HEK293 (cell line): ENCODE results near the gene ZNF521.

Experiments used
- BCL11A ChIP-seq: fragments of 450-650 bp; formaldehyde crosslinking; IDR thresholded peaks from 2 replicates; pipeline ENCODE4 v1.5.1; 2016; ENCODE audit warnings: low read depth, missing biosample characterization, missing genetic modification characterization
- EGR2 ChIP-seq: fragments of 450-650 bp; formaldehyde crosslinking; IDR thresholded peaks from 2 replicates; pipeline ENCODE4 v1.5.1; 2016; ENCODE audit warnings: low read depth, missing biosample characterization, missing genetic modification characterization
- FEZF1 ChIP-seq: fragments of 450-650 bp; formaldehyde crosslinking; IDR thresholded peaks from 2 replicates; pipeline ENCODE4 v1.5.1; 2016; ENCODE audit warnings: missing biosample characterization, missing genetic modification characterization
- KLF9 ChIP-seq: fragments of 450-650 bp; formaldehyde crosslinking; IDR thresholded peaks from 2 replicates; pipeline ENCODE4 v1.5.1; 2016; ENCODE audit warnings: missing biosample characterization, missing genetic modification characterization, low read depth
- REPIN1 ChIP-seq: fragments of 450-650 bp; formaldehyde crosslinking; IDR thresholded peaks from 2 replicates; pipeline ENCODE4 v1.5.1; 2017; ENCODE audit warnings: missing biosample characterization, missing genetic modification characterization, low read depth
- SP7 ChIP-seq: fragments of 450-650 bp; formaldehyde crosslinking; IDR thresholded peaks from 2 replicates; pipeline ENCODE4 v1.5.1; 2016; ENCODE audit warnings: missing biosample characterization, missing genetic modification characterization
- TCF7L2 ChIP-seq: IDR thresholded peaks from 2 replicates; pipeline ENCODE4 v1.6.1; 2011; ENCODE audit warnings: low read depth, mild to moderate bottlenecking, inconsistent platforms, low read length, moderate library complexity, borderline replicate concordance
- ZFHX2 ChIP-seq: fragments of 450-650 bp; formaldehyde crosslinking; conservative IDR thresholded peaks from 2 replicates; pipeline ENCODE4 v1.5.1; 2016; ENCODE audit warnings: missing biosample characterization, missing genetic modification characterization
- ZIC2 ChIP-seq: fragments of 450-650 bp; formaldehyde crosslinking; IDR thresholded peaks from 2 replicates; pipeline ENCODE4 v1.5.1; 2016; ENCODE audit warnings: missing biosample characterization, missing genetic modification characterization
- ZNF221 ChIP-seq: fragments of 450-650 bp; formaldehyde crosslinking; IDR thresholded peaks from 2 replicates; pipeline ENCODE4 v1.5.1; 2017; ENCODE audit warnings: missing biosample characterization, missing genetic modification characterization, borderline replicate concordance
- ZNF26 ChIP-seq: fragments of 450-650 bp; formaldehyde crosslinking; IDR thresholded peaks from 2 replicates; pipeline ENCODE4 v1.5.1; 2016; ENCODE audit warnings: missing biosample characterization, missing genetic modification characterization
- ZNF423 ChIP-seq: fragments of 450-650 bp; formaldehyde crosslinking; IDR thresholded peaks from 2 replicates; pipeline ENCODE4 v1.5.1; 2016; ENCODE audit warnings: missing biosample characterization, missing genetic modification characterization
- ZNF426 ChIP-seq: fragments of 450-650 bp; formaldehyde crosslinking; IDR thresholded peaks from 2 replicates; pipeline ENCODE4 v1.5.1; 2017; ENCODE audit warnings: missing biosample characterization, missing genetic modification characterization, mild to moderate bottlenecking, inconsistent platforms, moderate library complexity
- ZNF473 ChIP-seq: fragments of 450-650 bp; formaldehyde crosslinking; IDR thresholded peaks from 2 replicates; pipeline ENCODE4 v1.5.1; 2017; ENCODE audit warnings: missing biosample characterization, missing genetic modification characterization
- ZNF501 ChIP-seq: fragments of 450-650 bp; formaldehyde crosslinking; IDR thresholded peaks from 2 replicates; pipeline ENCODE4 v1.5.1; 2016; ENCODE audit warnings: missing biosample characterization, missing genetic modification characterization
- ZNF514 ChIP-seq: fragments of 450-650 bp; formaldehyde crosslinking; IDR thresholded peaks from 2 replicates; pipeline ENCODE4 v1.5.1; 2016; ENCODE audit warnings: missing biosample characterization, missing genetic modification characterization
- ZNF544 ChIP-seq: fragments of 450-650 bp; formaldehyde crosslinking; IDR thresholded peaks from 2 replicates; pipeline ENCODE4 v1.5.0; 2017; ENCODE audit warnings: missing biosample characterization, missing genetic modification characterization
- ZNF596 ChIP-seq: fragments of 450-650 bp; IDR thresholded peaks from 2 replicates; pipeline ENCODE4 v1.5.0; 2018; ENCODE audit warnings: missing biosample characterization, mild to moderate bottlenecking, missing genetic modification characterization, moderate library complexity
- ZNF701 ChIP-seq: fragments of 450-650 bp; formaldehyde crosslinking; IDR thresholded peaks from 2 replicates; pipeline ENCODE4 v1.5.1; 2016; ENCODE audit warnings: missing biosample characterization, missing genetic modification characterization
- ZNF777 ChIP-seq: fragments of 450-650 bp; formaldehyde crosslinking; IDR thresholded peaks from 2 replicates; pipeline ENCODE4 v1.5.1; 2017; ENCODE audit warnings: missing biosample characterization, missing genetic modification characterization, borderline replicate concordance
- ZSCAN30 ChIP-seq: fragments of 450-650 bp; IDR thresholded peaks from 2 replicates; pipeline ENCODE4 v1.5.1; 2018; ENCODE audit warnings: missing biosample characterization, mild to moderate bottlenecking, missing genetic modification characterization, moderate library complexity
- ZSCAN4 ChIP-seq: fragments of 450-650 bp; formaldehyde crosslinking; IDR thresholded peaks from 2 replicates; pipeline ENCODE4 v1.5.1; 2017; ENCODE audit warnings: missing biosample characterization, missing genetic modification characterization
- TF ChIP-seq, protein P1 (sequence below): fragments of 450-650 bp; formaldehyde crosslinking; conservative IDR thresholded peaks from 2 replicates; pipeline ENCODE4 v1.5.1; 2016; ENCODE audit warnings: low read depth, missing biosample characterization, missing genetic modification characterization
- TF ChIP-seq, protein P2 (sequence below): fragments of 450-650 bp; formaldehyde crosslinking; IDR thresholded peaks from 2 replicates; pipeline ENCODE4 v1.5.1; 2016; ENCODE audit warnings: missing biosample characterization, missing genetic modification characterization
- TF ChIP-seq, protein P3 (sequence below): fragments of 450-650 bp; formaldehyde crosslinking; IDR thresholded peaks from 2 replicates; pipeline ENCODE4 v1.5.1; 2016; ENCODE audit warnings: missing biosample characterization, missing genetic modification characterization, borderline replicate concordance

The ZNF521 gene

DNA sequence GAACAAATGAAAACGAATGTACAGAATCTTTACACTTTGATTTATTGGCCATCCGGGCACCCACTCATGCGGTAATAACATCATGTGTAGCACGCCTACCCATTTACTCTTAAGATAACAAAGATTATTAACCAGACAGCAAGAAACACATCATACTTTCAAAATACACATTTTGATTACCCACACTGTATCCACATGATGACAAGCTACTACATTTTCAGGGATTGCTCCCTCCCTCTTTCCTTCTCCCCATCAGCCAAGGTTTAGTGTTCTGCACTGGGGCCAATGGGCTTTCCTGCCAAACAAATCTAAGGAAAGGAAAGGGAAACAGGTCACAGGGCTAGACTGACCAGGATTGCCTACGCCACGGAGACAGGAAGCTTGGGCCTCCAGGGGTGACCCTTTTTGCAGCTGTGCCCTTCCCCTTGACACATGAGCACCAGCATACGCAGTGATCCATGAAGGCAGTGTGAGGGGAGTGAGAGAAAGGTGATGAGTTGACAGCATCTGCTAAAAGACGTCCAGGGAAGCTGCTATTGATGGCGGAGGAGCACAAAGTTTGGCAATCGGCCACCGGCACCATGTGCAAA, 76.5 kb downstream of the ZNF521 start (continued):
- TF ChIP-seq, protein P1, sequence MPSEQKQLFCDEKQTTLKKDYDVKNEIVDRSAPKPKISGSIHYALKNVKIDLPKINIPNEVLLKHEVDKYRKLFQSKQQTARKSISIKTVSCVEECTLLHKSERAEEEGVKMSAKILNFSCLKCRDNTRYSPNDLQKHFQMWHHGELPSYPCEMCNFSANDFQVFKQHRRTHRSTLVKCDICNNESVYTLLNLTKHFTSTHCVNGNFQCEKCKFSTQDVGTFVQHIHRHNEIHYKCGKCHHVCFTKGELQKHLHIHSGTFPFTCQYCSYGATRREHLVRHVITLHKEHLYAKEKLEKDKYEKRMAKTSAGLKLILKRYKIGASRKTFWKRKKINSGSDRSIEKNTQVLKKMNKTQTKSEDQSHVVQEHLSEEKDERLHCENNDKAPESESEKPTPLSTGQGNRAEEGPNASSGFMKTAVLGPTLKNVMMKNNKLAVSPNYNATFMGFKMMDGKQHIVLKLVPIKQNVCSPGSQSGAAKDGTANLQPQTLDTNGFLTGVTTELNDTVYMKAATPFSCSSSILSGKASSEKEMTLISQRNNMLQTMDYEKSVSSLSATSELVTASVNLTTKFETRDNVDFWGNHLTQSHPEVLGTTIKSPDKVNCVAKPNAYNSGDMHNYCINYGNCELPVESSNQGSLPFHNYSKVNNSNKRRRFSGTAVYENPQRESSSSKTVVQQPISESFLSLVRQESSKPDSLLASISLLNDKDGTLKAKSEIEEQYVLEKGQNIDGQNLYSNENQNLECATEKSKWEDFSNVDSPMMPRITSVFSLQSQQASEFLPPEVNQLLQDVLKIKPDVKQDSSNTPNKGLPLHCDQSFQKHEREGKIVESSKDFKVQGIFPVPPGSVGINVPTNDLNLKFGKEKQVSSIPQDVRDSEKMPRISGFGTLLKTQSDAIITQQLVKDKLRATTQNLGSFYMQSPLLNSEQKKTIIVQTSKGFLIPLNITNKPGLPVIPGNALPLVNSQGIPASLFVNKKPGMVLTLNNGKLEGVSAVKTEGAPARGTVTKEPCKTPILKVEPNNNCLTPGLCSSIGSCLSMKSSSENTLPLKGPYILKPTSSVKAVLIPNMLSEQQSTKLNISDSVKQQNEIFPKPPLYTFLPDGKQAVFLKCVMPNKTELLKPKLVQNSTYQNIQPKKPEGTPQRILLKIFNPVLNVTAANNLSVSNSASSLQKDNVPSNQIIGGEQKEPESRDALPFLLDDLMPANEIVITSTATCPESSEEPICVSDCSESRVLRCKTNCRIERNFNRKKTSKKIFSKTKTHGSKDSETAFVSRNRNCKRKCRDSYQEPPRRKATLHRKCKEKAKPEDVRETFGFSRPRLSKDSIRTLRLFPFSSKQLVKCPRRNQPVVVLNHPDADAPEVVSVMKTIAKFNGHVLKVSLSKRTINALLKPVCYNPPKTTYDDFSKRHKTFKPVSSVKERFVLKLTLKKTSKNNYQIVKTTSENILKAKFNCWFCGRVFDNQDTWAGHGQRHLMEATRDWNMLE = no peak
- TF ChIP-seq ZNF596 (tag by site-specific recombination) (no peak), KLF9 (tag by site-specific recombination) (no peak), ZSCAN30 (tag by site-specific recombination) (no peak), FEZF1 (peak; percentile 43; the same call in 1 of the 2 replicates), TCF7L2 (no peak), ZNF423 (tag by site-specific recombination) (no peak), ZNF777 (tag by site-specific recombination) (no peak), REPIN1 (tag by site-specific recombination) (no peak), EGR2 (tag by site-specific recombination) (0 out of 2 replicates have a peak, but pooled peaks have one; percentile 19), ZNF26 (tag by site-specific recombination) (no peak), ZFHX2 (peak; percentile 78), ZNF426 (no peak), ZNF221 (tag by site-specific recombination) (no peak), ZNF473 (no peak), ZNF544 (tag by site-specific recombination) (no peak), ZNF701 (tag by site-specific recombination) (no peak), ZIC2 (tag by site-specific recombination) (no peak), ZSCAN4 (tag by site-specific recombination) (no peak), SP7 (tag by site-specific recombination) (peak; percentile 71), ZNF501 (tag by site-specific recombination) (no peak), BCL11A (no peak), ZNF514 (no peak)
- TF ChIP-seq, protein P2, sequence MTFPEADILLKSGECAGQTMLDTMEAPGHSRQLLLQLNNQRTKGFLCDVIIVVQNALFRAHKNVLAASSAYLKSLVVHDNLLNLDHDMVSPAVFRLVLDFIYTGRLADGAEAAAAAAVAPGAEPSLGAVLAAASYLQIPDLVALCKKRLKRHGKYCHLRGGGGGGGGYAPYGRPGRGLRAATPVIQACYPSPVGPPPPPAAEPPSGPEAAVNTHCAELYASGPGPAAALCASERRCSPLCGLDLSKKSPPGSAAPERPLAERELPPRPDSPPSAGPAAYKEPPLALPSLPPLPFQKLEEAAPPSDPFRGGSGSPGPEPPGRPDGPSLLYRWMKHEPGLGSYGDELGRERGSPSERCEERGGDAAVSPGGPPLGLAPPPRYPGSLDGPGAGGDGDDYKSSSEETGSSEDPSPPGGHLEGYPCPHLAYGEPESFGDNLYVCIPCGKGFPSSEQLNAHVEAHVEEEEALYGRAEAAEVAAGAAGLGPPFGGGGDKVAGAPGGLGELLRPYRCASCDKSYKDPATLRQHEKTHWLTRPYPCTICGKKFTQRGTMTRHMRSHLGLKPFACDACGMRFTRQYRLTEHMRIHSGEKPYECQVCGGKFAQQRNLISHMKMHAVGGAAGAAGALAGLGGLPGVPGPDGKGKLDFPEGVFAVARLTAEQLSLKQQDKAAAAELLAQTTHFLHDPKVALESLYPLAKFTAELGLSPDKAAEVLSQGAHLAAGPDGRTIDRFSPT (tag by site-specific recombination) = no peak
- TF ChIP-seq, protein P3, sequence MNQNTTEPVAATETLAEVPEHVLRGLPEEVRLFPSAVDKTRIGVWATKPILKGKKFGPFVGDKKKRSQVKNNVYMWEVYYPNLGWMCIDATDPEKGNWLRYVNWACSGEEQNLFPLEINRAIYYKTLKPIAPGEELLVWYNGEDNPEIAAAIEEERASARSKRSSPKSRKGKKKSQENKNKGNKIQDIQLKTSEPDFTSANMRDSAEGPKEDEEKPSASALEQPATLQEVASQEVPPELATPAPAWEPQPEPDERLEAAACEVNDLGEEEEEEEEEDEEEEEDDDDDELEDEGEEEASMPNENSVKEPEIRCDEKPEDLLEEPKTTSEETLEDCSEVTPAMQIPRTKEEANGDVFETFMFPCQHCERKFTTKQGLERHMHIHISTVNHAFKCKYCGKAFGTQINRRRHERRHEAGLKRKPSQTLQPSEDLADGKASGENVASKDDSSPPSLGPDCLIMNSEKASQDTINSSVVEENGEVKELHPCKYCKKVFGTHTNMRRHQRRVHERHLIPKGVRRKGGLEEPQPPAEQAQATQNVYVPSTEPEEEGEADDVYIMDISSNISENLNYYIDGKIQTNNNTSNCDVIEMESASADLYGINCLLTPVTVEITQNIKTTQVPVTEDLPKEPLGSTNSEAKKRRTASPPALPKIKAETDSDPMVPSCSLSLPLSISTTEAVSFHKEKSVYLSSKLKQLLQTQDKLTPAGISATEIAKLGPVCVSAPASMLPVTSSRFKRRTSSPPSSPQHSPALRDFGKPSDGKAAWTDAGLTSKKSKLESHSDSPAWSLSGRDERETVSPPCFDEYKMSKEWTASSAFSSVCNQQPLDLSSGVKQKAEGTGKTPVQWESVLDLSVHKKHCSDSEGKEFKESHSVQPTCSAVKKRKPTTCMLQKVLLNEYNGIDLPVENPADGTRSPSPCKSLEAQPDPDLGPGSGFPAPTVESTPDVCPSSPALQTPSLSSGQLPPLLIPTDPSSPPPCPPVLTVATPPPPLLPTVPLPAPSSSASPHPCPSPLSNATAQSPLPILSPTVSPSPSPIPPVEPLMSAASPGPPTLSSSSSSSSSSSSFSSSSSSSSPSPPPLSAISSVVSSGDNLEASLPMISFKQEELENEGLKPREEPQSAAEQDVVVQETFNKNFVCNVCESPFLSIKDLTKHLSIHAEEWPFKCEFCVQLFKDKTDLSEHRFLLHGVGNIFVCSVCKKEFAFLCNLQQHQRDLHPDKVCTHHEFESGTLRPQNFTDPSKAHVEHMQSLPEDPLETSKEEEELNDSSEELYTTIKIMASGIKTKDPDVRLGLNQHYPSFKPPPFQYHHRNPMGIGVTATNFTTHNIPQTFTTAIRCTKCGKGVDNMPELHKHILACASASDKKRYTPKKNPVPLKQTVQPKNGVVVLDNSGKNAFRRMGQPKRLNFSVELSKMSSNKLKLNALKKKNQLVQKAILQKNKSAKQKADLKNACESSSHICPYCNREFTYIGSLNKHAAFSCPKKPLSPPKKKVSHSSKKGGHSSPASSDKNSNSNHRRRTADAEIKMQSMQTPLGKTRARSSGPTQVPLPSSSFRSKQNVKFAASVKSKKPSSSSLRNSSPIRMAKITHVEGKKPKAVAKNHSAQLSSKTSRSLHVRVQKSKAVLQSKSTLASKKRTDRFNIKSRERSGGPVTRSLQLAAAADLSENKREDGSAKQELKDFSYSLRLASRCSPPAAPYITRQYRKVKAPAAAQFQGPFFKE (tag by site-specific recombination) = no peak
